Renal cortex interstitium (tissue), 11 donors: ENCODE results near the gene IGFBPL1. TPM values are rescaled to one million over a fixed set of nuclear protein-coding genes. Genes with fewer than 3 reads are reported as not detected.
"Not testable (repeated sequence)": the region's sequence is repeated elsewhere in the genome, so short reads cannot be mapped to it uniquely, and the experiment has no call there.

ENCODE experiments used
- DNase-seq, 11 donors: peaks; one replicate each; pipeline ENCODE4 v3.0.0-alpha.2; 2013; ENCODE audit warnings: low read depth in 9 of 11, low spot score in 4 of 11; ENCODE audit errors: extremely low read depth in 1 of 11
- polyA plus RNA-seq, 3 donors: library from polyadenylated mRNA; unstranded; fragments of 120-200 nt; gene quantifications; one replicate each; pipeline ENCODE4 v1.2.1, GENCODE V29; 2013; ENCODE audit not compliant: insufficient read length in 3 of 3

IGFBPL1 gene
- polyA plus RNA-seq, 3 donors, result 1.4 to 2.0 (median 1.8) TPM

- DNase-seq, result no peak
Observed at GRCh38 chr9:38412751-38413150, 11.5 kb downstream of the IGFBPL1 start.

DNA sequence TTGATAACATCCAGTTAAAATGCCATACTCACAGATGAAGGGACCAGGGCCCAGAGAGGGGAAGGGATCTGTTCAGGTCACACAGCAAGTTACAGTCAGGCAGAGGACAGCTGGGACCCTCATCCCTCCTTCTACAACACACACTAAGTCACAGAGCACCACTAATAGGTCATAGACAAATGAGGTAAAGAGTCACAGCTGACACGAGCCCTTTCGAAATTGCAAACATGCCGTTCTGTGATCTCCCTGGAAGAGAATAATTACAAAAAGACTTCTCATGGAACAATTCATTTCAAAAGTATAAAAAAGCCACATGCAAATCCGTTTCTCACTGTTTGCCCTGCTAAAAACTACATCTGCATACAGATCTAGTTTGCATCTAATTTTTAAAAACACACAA is 15.5 kb downstream of the IGFBPL1 start:
- no peak for DNase-seq

DNA sequence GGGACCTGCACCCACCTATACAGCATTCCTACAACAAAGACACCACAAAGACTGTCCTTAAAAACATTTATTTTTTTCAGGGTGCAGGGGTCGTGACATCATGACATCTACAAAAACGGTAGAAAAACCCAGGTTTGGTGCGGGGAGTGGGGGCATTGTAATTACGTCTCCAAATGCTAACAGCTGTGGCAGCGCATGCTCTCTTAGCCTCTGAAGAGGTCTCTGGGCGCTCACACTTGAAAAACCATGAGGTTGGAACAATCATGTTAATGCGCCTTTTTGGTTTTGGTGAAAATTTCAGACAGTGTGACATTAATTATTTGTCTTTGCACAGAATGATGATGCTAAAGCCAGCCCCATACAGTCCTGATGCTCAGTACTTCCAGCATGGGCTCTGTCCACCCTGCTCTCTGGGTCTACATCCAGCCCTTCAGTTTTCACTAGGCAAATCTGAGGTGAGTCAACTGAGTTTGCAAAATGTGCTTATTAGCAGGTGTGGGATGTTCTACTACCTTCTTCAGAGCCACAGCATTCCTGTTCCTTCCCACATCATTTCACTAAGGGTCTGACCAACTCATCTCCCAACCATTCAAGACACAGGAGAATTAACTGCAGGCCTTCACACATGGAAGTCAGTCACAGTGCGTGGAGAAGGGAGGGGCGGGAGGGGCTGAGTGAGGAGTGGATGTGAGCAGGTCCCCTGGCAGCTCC is 17.6 kb downstream of the IGFBPL1 start:
- DNase-seq, result no peak

- no peak for DNase-seq
Observed at GRCh38 chr9:38405785-38406184, 18.5 kb downstream of the IGFBPL1 start.

- no peak for DNase-seq
Observed at GRCh38 chr9:38404314-38404713, 19.9 kb downstream of the IGFBPL1 start.

DNA sequence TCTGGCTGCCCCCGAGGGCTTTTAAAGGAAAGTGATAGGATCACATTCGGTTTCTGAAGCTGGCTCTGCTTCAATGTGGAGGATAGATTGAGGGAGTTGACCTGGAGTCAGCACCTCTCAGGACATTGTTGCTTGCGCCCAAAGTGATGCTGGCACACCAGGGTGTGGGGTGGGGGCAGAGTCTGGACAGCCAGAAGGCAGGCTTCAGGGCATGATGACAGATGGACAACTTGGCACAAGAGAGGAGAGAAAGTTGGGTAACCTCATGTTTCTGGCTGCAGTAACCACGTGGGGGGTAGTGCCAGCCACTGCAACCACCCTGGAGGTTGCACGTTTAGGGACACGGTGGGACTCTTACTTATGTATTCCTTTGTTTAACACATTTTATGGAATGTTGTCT is 22.3 kb downstream of the IGFBPL1 start:
- DNase-seq, result no peak

DNA sequence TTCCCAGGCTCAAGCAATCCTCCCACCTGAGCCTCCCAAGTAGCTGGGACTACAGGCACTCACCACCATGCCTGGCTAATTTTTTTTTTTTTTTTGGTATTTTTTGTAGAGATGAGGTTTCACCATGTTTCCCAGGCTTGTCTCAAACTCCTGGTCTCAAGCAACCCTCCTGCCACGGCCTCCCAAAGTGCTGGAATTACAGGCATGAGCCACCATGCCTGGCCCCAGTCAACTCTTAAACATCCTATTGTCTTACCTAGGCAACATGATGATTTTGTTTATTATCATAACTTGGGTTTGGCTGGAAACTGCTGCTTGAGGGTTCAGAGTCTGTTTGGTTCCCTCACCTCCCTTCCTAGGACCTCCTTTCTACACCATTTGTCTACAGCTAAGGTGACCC is 25.1 kb downstream of the IGFBPL1 start:
- DNase-seq, result not testable (repeated sequence)

GRCh38 chr9:38396371-38396671 is 27.9 kb downstream of the IGFBPL1 start:
- DNase-seq, result no peak

GRCh38 chr9:38395653-38396370 is 28.4 kb downstream of the IGFBPL1 start:
- no peak for DNase-seq

DNA sequence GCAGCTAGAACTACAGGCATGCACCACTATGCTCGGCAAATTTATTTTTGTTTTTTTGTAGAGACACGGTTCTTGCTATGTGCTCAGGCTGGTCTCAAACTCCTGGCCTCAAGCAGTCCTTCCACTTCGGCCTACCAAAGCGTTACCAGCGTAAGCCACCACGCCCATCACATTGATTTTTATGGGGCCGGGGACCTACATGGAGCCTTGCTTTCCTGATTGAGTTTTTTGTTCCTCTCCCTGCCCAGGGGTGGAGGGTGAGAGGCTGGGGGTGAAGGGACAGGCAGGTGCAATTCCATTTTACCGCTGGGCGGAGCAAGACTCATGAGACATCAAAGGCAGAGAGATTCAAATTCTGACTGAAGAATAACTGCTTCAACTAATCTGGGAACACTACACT is 29.8 kb downstream of the IGFBPL1 start:
- no peak for DNase-seq

DNA sequence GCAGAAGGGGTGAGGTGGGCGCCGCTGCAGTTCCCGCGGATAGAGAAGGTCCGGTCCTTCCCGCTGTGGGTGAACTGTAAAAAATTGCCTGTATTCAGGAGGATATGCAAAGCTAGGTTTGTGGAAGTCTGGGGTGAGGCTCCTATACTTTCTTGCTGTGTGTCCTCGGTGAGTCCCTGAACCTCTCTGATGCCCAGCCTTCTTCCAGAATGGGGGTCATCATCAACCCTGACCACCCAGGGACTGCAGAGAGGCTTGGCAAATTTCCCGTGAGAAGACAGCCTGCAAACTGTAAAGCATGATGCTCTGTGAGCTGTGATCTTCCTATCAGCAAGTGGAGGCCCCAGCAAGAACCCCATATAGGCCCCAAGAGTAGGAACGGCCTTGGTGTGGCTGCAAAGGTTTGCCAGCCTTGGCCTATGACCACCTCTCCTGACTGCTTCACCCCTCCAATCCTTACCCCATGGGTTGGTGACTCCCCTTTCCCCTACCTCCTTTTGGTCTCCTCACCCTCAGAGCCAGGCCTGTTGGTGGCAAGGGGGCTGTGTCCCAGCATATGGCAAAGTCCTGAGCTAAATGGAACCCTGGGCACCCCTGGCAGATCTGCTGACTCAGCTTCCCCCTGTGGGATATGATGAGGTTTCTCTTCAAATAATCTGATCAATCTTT is 31.0 kb downstream of the IGFBPL1 start:
- no peak for DNase-seq

GRCh38 chr9:38392235-38393127 is 31.8 kb downstream of the IGFBPL1 start, which contains the start of gene ALDH1B1:
TSS of gene ALDH1B1 (plus strand) at chr9:38392702. CDS start at chr9:38395749, 3,047 bp downstream.
- peak; percentile 62 to 87 (median 77) for DNase-seq

DNA sequence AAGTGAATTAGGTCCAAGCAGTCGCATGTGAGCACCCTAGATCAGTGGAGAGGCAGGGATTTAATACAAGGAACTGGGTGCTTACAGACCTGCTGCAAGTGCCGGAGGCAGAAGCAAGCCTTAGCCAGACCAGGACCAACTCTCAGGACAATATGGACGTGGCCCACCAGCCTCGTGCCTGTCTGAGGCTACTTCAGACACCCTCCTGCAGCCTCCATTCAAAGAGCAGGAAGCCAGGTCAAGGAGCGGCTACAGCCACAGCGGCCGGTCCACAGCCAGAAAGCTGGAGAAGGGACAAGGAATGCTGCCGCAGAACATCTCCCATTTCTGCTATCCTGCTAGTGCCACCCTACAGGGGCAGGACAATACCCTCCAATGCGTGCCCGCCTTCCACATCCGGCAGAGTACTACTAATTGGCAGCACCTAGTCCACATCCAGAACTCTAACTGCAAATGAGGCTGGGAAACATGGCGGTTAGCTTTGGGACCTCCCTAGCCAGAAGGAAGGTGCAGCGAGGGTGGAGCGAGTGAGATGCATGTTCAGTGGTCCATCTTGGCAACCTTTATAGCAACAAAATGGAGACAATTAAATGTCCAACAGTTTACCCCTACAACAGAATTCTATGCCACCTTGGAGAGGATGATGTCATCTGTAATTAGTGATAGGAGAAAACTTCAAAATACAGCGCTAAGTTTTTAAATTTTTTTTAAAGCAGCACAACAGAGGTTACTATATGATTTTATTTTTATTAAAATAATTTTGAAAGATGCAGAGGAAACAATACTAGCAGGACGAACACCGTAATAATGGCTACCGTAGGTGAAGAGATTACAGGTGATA is 32.8 kb downstream of the IGFBPL1 start:
- no peak for DNase-seq

GRCh38 chr9:38390851-38391250 is 33.4 kb downstream of the IGFBPL1 start:
- DNase-seq, result peak in 1 of 11 donors; percentile 40

DNA sequence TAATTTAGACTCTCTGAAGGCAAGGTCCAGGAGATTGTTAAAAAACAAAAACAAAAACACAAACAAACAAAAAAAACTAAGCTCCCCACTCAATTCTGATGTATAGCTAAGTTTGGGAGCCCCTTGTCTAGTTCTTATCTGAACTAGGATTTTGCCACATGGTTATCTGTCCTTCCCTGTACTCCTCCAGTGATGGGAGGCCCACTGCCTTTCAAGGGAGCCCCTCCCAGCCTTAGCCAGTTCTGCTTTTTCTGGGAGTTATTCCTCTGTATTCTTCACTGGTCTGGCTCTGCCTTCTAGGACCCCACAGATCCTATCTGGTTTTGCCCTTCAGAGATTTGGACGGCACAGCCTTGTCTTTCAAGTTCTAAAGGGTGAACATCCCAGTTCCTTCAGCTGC is 33.8 kb downstream of the IGFBPL1 start:
- no peak for DNase-seq

GRCh38 chr9:38389313-38389712 is 34.9 kb downstream of the IGFBPL1 start:
- DNase-seq, result no peak

DNA sequence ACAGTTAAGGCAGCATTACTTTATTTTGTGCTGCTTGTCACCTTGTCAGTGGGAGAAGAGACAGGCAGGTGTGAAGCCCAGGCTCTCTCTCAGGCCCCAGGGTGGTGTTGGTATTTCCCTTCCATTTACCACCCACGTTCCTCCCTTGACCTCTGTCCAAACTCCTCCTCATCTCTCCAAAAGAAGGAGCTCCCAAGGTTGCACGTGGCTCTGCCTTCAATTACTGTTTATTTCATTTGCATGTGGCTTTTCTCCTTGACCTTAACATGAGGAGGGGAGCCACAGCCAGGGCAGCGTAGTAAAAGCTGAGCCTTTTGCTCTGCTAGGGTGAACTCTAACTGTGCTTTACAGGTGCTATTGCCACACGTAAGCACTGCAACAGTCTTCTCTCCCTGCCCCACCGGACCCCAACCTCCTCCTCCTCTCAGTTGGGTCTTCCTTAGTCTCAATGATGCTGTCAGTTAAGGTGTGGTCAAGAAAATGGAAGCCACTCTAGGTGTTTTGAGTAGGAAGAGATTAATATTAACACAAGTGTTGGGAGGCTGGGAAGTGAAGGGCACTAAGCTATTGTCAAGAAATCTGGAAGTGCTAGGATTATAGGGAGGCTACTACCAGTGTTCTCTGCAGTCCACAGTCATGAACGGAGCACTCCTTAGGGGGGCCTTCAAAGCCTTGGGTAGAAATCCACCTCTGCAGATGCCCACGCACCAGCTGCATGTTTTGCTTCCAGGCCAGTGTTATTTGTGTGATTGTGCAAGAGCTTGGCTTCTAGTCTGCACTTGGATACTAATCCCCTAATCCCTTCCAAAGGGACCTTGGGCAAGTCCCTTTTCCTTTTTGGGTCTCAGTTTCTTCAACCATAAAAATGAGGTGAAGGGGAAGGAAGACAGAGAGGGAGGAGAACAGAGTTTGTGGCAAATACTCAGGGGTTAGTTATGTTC is 35.7 kb downstream of the IGFBPL1 start:
- DNase-seq, result no peak
